Measurements from ENCODE around the gene FBXO38.

Gene FBXO38, protein sequence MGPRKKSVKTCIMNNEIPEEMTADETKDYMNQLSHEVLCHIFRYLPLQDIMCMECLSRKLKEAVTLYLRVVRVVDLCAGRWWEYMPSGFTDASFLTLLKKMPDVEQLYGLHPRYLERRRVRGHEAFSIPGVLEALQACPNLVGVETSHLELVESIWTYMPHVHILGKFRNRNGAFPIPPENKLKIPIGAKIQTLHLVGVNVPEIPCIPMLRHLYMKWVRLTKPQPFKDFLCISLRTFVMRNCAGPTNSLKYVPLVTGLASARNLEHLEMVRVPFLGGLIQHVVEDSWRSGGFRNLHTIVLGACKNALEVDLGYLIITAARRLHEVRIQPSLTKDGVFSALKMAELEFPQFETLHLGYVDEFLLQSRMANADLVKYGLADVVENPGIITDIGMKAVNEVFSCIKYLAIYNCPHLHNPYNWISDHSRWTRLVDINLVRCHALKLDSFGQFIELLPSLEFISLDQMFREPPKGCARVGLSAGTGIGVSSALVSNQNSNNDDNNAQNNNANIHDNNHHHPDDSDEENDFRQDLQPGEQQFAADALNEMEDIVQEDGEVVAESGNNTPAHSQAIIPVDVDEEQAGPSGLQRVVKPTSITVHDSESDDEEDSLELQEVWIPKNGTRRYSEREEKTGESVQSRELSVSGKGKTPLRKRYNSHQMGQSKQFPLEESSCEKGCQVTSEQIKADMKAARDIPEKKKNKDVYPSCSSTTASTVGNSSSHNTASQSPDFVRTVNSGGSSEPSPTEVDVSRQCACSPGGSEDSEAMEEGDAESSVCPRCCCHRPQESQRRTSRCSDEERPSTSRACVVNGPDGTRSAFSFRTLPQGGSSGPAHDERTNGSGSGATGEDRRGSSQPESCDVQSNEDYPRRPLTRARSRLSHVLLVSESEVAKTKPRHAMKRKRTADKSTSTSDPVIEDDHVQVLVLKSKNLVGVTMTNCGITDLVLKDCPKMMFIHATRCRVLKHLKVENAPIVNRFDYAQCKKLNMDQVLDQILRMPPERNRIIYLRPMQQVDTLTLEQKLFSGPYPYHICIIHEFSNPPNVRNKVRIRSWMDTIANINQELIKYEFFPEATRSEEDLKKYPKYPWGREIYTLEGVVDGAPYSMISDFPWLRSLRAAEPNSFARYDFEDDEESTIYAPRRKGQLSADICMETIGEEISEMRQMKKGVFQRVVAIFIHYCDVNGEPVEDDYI

DNA sequence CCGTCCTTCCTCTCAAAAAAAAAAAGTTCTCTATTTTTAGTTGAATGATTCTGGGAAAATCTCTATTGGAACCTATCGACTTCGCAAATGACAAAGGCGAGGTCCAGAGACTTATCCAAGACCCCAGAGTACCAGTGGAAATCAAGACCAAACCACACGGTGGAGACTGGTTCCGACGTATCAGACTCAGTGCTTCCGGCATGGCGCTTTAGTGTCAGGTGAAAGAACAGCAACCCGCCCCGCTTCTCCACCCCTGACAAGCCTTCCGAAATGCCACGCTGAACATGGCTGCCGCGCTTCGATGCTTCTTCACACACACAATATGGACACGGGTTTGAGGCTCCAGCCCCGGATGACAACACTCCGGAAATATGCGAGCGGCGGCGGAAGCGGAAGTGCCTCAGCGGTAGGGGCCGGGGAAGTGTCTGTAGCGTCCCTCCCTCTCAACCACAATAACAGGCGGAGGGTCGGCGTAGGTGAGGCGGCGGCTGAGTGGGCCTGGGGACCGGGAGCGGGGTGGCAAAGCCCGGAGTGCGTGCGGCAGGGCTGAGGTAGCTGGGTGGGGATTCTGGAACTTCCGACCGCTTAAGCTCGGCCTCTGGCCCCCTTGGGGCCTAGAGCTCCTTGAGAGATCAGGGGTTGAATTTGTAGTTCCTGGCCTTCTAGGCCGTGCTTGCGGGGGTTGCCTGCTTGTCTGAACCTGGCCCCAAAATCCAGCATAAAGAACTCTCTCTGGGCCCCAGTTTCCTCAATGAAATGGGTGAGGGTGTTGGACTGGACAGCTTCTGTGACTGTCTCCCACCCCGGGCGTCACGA lies at the start of gene FBXO38:
Gene FBXO38 (plus strand): TSS at position 395 of the 816 bp plus-strand sequence. CDS start 10,819 bp downstream, outside the sequence.
- H3K27ac Mint-ChIP-seq, result peak within 1 kb of the TSS; percentile 91
- H3K4me1 Mint-ChIP-seq (ENCODE audit: low read depth), result peaks cover 51% of the 10 kb centered on the region
- DNase-seq (ENCODE audit: low spot score), result peak; percentile 95
- peak within 1 kb of the TSS; percentile 94 for H3K4me3 Mint-ChIP-seq
- peaks cover 4% of the 10 kb centered on the region for H3K9me3 Mint-ChIP-seq
- peaks cover 18% of the 10 kb centered on the region for H3K36me3 Mint-ChIP-seq (ENCODE audit: low read depth)
- H3K27me3 Mint-ChIP-seq (ENCODE audit: low read depth), result no peaks in the 10 kb centered on the region

- no peaks in the 10 kb centered on the region for H3K36me3 Mint-ChIP-seq (ENCODE audit: low read depth)
- no peaks in the 10 kb centered on the region for H3K27me3 Mint-ChIP-seq (ENCODE audit: low read depth)
- DNase-seq (ENCODE audit: low spot score), result no peak
- no peak within 1 kb of the TSS for H3K4me3 Mint-ChIP-seq
- no peaks in the 10 kb centered on the region for H3K4me1 Mint-ChIP-seq (ENCODE audit: low read depth)
- no peak within 1 kb of the TSS for H3K27ac Mint-ChIP-seq
- H3K9me3 Mint-ChIP-seq, result peaks cover 3% of the 10 kb centered on the region
These were observed 48.5 kb upstream of the FBXO38 start, which contains the start of gene SPINK9 for GRCh38 chr5:148335259-148335658. SPINK9 (plus strand) TSS chr5:148335559; CDS start chr5:148335614, 55 bp downstream.

DNA sequence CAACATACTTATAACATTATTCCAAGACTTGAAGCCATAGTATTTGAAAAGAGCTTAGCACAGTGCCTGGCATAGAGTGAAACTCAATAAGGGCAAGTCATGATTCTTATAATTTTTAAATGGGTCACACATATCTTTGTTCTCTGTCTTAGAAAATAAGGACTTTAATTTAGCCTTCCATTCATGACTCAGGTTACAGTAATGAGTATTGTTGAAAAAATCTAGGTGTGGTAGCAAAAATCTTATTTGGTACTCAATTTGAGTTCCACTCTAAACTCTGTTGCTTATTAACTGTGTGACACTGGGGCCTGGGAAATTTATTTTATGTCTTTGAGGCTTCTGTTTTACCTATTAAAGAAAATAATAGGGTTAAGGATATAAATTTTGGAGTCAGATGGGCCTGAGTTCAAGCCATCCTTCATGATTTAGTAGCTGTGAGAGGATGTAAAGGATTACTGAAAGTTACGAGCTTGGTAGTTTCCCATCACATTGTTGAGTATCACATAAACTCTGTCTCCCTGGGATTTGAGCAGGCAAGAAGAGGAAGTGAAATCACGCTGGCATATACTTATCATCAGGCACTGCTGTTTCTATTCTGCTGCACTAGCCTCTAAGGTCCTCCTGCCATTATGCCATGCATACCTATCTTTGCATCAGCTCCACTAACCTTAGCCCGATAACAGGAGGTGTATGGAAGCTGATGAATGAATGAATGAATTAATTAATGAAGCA lies 46.9 kb upstream of the FBXO38 start:
- Mint-ChIP-seq H3K27ac (no peak overlapping the region), H3K4me3 (no peak overlapping the region), H3K27me3 (ENCODE audit: low read depth) (no peaks in the 10 kb centered on the region), H3K9me3 (no peaks in the 10 kb centered on the region), H3K4me1 (ENCODE audit: low read depth) (no peaks in the 10 kb centered on the region), H3K36me3 (ENCODE audit: low read depth) (no peaks in the 10 kb centered on the region)
- DNase-seq (ENCODE audit: low spot score), result no peak

DNA sequence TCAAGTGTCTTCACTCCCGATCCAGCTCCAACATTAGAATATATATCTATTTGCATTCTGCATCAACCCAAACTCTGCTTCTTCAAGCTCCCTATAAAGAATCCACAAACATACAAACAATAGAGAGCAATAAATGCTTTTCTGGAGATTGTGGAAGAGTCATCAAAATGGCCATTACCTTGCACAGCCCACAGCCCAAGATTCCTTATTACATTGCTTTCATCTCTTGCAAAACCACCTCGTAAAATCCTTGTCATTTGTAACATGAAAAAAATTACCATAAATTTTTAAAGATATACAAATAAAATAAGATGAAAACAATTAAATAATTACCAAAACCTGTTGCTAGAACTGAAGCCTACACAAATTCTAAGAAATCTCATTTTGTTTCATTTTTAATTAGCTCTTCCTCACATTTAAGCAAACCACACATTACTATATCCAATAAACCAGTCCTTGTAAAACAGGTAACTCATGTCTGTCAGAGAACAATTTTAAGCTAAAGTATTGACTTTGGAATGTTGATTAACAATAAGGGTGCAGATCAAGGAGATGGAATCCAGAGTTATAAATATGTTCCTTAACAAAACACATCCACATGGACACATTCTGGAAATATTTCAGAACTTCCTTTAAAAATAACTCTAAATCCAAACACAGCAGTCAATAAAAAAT lies 41.2 kb upstream of the FBXO38 start:
- H3K36me3 Mint-ChIP-seq (ENCODE audit: low read depth), result no peaks in the 10 kb centered on the region
- H3K4me3 Mint-ChIP-seq, result no peak overlapping the region
- H3K9me3 Mint-ChIP-seq, result no peaks in the 10 kb centered on the region
- H3K27ac Mint-ChIP-seq, result no peak overlapping the region
- H3K4me1 Mint-ChIP-seq (ENCODE audit: low read depth), result no peaks in the 10 kb centered on the region
- DNase-seq (ENCODE audit: low spot score), result no peak
- H3K27me3 Mint-ChIP-seq (ENCODE audit: low read depth), result no peaks in the 10 kb centered on the region

DNA sequence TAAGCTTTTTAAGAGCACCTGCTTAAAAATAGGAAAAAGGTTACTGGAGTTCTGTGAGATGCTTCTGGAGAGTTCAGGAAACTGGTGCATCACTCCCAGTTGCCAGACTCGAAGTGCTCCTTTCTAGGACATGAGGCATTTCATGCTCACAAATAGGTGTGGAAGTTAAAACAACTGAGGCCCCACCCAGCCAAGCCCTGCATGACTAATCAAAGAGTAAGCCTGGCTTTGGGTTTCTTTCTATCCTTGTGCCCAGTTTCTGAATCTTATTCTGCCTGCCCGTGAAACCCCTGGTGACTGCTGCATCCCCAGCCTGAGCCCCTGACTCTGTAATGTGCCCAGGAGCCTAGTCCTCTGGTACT lies 40.7 kb upstream of the FBXO38 start:
- no peaks in the 10 kb centered on the region for H3K9me3 Mint-ChIP-seq
- no peak for DNase-seq (ENCODE audit: low spot score)
- H3K27ac Mint-ChIP-seq, result no peak overlapping the region
- H3K4me3 Mint-ChIP-seq, result no peak overlapping the region
- no peaks in the 10 kb centered on the region for H3K27me3 Mint-ChIP-seq (ENCODE audit: low read depth)
- H3K4me1 Mint-ChIP-seq (ENCODE audit: low read depth), result no peaks in the 10 kb centered on the region
- no peaks in the 10 kb centered on the region for H3K36me3 Mint-ChIP-seq (ENCODE audit: low read depth)

DNA sequence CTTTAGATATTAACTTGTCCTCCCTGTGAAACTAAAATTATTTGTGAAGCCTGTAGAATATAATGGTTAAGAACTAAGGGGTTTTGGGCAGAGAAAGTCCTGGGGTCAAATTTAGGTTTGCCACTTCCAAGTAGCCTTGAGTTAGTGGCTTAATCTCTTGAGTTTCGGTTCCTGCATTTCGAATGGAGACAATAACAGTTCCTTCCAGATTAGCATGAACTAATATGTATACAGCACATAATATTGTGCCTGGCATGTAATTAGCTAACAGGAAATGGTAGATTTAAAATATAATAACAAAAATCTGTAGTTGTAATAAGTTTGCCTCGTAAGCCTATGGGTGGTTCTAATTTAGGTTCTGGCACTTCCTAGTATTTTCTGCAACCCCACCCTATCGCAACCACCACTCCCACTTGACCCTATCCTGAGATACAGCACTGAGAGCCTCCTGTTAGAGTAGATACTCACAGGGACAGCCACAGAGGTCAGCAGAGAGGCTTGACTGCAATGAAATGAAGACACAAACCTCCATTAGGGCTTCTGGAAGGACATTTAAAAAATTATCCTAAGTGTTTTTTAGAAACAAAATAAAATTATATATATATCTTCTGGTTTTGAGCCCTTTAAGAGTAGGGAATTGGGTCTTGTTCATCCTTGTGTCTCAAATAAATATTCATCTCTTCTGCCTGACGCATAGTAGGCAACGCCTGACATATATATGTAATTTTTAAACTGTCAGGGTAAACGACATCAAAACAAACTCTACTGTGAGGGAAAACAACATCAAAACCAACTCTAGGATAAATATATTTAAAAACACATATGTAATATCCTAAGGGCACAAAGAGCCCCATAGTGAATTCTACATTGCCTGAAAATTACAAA lies 39.9 kb upstream of the FBXO38 start:
- Mint-ChIP-seq H3K9me3 (no peaks in the 10 kb centered on the region), H3K27me3 (ENCODE audit: low read depth) (no peaks in the 10 kb centered on the region), H3K36me3 (ENCODE audit: low read depth) (no peaks in the 10 kb centered on the region), H3K27ac (no peak overlapping the region), H3K4me1 (ENCODE audit: low read depth) (no peaks in the 10 kb centered on the region), H3K4me3 (no peak overlapping the region)
- no peak for DNase-seq (ENCODE audit: low spot score)

DNA sequence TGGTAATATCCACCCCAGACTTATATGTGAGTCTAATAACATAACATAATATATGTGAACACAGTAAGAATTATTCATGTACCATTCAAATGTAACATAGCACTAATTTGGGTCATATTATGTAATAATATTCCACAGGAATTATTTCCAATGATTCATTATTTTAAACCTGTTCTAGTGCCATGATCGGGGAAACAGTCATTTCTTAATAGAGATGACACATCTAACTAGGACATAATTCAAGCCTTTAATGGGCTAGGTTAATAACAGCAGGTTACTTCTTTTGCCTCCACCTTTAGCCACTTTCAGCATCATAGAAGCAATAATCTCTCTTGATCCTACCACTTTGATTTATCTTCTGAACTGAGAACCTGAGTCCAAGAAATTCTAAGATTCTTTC lies 36.1 kb upstream of the FBXO38 start:
- DNase-seq (ENCODE audit: low spot score), result no peak
- H3K27ac Mint-ChIP-seq, result no peak overlapping the region
- no peaks in the 10 kb centered on the region for H3K4me1 Mint-ChIP-seq (ENCODE audit: low read depth)
- H3K36me3 Mint-ChIP-seq (ENCODE audit: low read depth), result no peaks in the 10 kb centered on the region
- H3K4me3 Mint-ChIP-seq, result no peak overlapping the region
- H3K9me3 Mint-ChIP-seq, result no peaks in the 10 kb centered on the region
- no peaks in the 10 kb centered on the region for H3K27me3 Mint-ChIP-seq (ENCODE audit: low read depth)

DNA sequence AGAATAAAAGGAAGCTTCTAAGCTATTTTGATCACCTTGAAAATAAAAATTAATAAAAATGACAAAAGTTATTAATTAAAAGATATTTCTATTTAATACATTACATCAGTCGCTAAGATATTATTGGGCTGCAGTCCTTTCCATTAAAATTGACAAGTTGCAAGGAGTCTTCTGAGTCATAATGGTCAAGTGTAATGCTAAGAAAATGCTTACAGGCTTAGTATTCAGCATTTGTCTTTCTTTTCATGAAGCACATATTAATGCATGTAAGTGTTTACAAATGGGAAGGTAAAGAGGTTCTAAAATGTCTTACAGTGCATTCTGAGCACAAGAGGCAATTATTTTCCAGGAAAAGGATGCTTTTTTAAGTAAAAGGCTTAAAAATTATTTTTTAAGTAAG lies 31.1 kb upstream of the FBXO38 start:
- no peak for DNase-seq (ENCODE audit: low spot score)
- Mint-ChIP-seq H3K9me3 (no peaks in the 10 kb centered on the region), H3K4me3 (no peak overlapping the region), H3K27me3 (ENCODE audit: low read depth) (no peaks in the 10 kb centered on the region), H3K27ac (no peak overlapping the region), H3K36me3 (ENCODE audit: low read depth) (no peaks in the 10 kb centered on the region), H3K4me1 (ENCODE audit: low read depth) (no peaks in the 10 kb centered on the region)

DNA sequence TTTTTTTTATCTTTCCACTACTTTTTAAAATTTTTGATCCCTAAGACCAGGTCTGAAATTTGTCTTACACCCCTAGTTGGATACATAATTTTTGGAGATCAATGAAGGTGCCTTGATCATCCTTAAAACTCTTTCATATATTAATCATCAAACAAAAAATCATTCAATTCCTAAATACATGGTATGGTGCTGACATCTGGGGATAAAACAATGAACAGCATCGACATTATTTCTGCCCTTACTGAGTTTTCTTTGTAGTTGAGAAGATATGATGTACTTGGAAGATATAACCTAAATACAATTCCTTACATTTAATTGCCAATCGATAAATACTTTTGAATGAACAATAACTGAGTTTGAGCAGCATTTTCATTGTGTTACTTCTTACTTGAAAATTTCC lies 30.1 kb upstream of the FBXO38 start:
- no peak overlapping the region for H3K4me3 Mint-ChIP-seq
- H3K27ac Mint-ChIP-seq, result no peak overlapping the region
- no peaks in the 10 kb centered on the region for H3K36me3 Mint-ChIP-seq (ENCODE audit: low read depth)
- H3K27me3 Mint-ChIP-seq (ENCODE audit: low read depth), result no peaks in the 10 kb centered on the region
- no peaks in the 10 kb centered on the region for H3K4me1 Mint-ChIP-seq (ENCODE audit: low read depth)
- no peak for DNase-seq (ENCODE audit: low spot score)
- H3K9me3 Mint-ChIP-seq, result no peaks in the 10 kb centered on the region

DNA sequence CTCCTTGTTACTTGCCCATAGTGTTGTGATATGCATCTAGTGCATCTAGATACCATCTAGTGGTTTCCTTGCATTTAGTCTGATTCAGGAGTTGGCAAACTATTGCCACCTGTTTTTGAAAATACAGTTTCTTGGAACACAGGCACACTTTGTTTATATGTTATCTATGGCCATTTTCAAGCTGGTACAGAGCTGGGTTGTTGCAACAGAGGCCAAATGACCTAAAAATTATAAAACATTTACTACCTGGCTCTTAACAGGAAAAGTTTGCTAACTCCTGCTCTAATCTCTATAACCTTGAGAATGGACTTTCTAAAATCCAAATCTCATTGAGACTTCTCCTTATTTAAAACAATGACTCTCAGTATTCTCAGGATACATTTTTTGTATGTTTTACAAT lies 19.4 kb upstream of the FBXO38 start:
- Mint-ChIP-seq H3K27me3 (ENCODE audit: low read depth) (peaks cover 4% of the 10 kb centered on the region), H3K4me1 (ENCODE audit: low read depth) (peaks cover 8% of the 10 kb centered on the region), H3K27ac (no peak overlapping the region), H3K36me3 (ENCODE audit: low read depth) (no peaks in the 10 kb centered on the region), H3K4me3 (no peak overlapping the region), H3K9me3 (peaks cover 12% of the 10 kb centered on the region)
- no peak for DNase-seq (ENCODE audit: low spot score)

GRCh38 chr5:148368299-148368698 lies 15.5 kb upstream of the FBXO38 start:
- Mint-ChIP-seq H3K9me3 (peaks cover 12% of the 10 kb centered on the region), H3K36me3 (ENCODE audit: low read depth) (no peaks in the 10 kb centered on the region), H3K4me3 (no peak overlapping the region), H3K27ac (no peak overlapping the region), H3K4me1 (ENCODE audit: low read depth) (peaks cover 8% of the 10 kb centered on the region), H3K27me3 (ENCODE audit: low read depth) (peaks cover 4% of the 10 kb centered on the region)
- DNase-seq (ENCODE audit: low spot score), result no peak

Measured in T-helper 2 cell treated with Interferon-gamma antibody and Interleukin-4, amounts not matched to agents 5 μg/mL and 100 μg/mL, for 36 hours (primary cell).